ENCODE results near the gene LARP4B. TPM values are rescaled to one million over a fixed set of nuclear protein-coding genes. Genes with fewer than 3 reads are reported as not detected.

The LARP4B gene
- total RNA-seq, 1 experiment from 2014 or later = 24.3 TPM

DNA sequence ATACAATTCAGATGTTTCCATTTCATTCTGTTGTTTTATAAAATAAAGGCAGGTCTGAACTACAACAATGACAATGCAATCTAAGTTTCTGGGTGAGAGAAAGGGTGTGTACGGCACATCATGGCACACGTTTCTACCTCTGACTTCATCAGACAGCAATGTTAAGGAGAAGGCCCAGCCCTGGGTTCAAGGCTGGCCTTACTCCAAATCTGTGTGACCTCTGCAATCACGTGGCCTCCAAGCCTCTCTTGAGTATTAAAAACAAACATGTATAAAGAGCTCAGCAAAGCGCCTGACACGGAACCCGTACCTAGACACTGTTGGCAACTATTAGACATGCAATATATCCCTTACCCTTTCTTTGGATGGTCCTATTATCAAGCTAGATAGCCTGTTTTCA is 114.1 kb downstream of the LARP4B start:
- in situ Hi-C loops (cut with HindIII; ENCODE audit: low sequenced_read_pairs) = no loop called here
- DNase-seq (ENCODE audit: low spot score) = no peak

DNA sequence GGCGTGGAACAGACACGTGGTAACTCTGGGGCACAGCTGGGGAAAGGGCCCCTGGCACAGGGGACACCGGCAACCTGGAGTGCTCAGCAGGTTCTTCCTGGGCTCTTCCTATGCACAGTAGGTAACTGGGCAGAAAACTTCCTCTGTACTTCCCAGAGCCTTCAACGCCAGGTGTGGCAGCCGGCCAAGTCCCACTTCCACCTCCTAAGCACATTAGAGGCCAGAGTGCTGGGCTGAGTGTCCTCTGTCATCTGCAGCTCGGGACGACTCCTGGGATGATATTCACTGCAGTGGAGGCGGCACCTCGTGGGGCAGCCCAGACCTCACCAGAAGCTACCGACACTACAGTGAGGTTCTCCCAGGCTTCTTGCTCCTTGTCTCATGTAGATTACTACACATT is 114.5 kb downstream of the LARP4B start:
- DNase-seq (ENCODE audit: low spot score) = peak; percentile 19
- in situ Hi-C loops (cut with HindIII; ENCODE audit: low sequenced_read_pairs) = no loop called here

DNA sequence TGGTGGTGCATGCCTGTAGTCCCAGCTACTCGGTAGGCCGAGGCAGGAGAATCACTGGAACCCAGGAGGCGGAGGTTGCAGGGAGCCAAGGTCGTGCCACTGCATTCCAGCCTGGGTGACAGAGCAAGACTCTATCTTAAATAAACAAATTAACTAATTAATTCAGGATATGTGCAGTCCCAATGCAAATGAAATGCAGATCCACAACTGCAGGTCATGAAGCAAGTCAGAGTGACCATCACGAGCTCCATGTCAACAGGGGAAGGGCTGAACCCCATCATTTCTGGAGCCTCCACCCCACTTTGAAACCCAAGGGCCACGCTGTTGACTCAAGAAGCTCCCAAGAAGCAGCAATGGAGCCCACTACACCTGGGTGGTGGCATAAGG is 115.4 kb downstream of the LARP4B start:
- no peak for DNase-seq (ENCODE audit: low spot score)
- in situ Hi-C loops (cut with HindIII; ENCODE audit: low sequenced_read_pairs) = no loop called here

DNA sequence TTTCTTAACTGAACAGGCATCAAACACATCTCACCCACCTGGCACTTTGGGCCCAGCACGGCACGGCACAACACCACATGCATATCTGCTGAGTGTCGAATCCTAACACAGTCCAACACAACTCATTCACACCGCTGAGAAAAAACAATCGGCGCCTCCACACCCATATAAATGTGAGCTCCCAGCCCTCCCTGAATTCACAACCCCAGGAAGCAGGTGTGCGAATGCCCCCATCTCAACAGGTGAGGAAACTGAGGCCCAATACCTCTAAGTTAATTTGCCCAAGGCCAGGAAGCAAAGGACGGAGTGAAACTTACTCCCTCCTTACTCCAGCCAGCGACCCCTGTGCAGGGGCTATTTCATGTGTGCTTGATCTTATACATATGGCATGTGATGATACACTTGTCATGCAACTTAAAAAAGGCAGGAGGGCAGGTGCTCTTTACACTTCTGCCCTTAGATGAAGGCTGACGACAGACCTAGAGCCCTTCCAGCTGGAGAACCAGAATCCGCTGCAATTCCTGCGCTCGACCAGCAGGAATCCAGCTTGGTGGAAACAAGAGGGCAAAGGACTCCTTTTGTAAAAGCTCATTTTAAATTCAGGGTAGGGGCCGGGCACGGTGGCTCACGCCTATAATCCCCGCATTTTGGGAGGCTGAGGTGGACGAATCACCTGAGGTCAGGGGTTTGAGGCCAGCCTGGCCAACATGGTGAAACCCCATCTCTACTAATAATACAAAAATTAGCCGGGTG is 116.0 kb downstream of the LARP4B start:
- DNase-seq (ENCODE audit: low spot score) = no peak
- in situ Hi-C loops (cut with HindIII; ENCODE audit: low sequenced_read_pairs) = no loop called here

DNA sequence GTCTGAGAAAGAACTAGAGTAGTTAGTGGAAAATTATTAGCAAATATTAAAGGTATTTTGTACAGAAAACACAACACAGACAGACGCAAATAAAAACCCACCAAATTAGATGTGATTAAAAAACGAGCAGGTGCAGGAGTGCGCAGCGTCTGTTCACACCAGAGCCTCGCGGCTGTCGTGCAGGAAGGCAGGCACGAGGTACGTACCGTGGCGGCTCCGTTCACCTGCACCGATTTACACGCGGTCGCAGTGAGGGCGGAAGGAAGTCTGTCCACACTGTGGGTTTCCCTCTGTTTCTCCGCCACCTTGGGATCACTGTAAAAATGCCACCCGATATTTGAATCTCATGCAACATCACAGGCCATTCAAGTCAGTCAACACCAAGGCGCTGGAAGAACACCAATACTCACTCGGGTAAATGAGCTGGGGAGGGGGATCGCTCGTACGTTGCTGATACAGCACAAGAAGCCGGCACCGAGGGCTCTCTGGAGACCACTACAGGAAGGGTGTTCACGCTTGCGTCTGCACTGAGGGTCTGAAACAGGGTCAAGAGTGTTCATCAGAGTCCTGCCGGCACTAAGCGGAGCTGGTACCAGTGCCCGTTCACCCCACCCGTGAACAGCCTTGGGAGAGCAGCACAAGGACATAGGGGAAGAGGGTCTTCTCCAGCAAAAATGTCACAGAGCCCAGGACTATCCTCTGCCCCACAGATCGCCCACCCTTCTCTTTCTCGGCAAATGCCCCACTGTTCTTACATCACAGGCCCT is 116.8 kb downstream of the LARP4B start:
- no peak for DNase-seq (ENCODE audit: low spot score)
- in situ Hi-C loops (cut with HindIII; ENCODE audit: low sequenced_read_pairs) = no loop called here

DNA sequence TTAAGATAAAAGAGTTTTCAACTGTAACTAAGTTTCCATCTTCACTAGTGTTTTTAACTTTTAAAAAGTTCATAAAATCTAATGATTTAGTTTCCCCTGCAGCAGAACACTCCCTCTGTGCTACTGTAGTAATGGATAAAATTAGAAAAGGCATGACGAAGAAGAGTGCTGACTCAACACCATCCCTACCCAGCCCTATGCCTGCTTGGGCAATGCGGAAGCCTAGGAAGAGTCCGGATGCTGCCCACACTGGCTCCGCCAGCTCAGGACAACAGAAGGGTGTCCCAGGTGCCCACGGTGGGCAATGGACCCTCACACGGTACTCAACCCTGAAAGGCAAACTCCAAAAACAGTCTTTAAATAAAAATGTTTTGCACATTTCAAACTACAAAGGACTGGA is 118.2 kb downstream of the LARP4B start:
- in situ Hi-C loops (cut with HindIII; ENCODE audit: low sequenced_read_pairs) = no loop called here
- DNase-seq (ENCODE audit: low spot score) = no peak

DNA sequence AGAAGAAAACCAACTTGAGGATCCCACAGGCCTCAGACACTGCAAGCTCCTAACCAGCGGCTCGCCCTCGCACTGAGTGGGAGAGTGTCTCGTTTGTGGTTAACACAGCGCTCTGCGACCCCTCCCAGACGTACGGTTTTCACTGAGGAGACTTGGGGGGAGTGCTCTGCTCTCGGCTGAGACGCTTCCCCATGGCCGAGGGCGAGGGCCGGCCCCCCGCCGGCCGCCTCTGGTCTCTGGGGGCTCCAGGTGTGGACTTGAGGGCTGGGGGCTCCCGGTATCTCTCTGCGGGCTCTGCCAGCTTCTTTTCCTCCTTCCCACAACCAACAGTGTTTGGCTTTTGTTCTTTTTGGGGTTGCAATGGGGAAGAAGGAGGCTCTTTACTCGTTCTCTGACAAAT is 118.7 kb downstream of the LARP4B start:
- DNase-seq (ENCODE audit: low spot score) = no peak
- in situ Hi-C loops (cut with HindIII; ENCODE audit: low sequenced_read_pairs) = no loop called here

DNA sequence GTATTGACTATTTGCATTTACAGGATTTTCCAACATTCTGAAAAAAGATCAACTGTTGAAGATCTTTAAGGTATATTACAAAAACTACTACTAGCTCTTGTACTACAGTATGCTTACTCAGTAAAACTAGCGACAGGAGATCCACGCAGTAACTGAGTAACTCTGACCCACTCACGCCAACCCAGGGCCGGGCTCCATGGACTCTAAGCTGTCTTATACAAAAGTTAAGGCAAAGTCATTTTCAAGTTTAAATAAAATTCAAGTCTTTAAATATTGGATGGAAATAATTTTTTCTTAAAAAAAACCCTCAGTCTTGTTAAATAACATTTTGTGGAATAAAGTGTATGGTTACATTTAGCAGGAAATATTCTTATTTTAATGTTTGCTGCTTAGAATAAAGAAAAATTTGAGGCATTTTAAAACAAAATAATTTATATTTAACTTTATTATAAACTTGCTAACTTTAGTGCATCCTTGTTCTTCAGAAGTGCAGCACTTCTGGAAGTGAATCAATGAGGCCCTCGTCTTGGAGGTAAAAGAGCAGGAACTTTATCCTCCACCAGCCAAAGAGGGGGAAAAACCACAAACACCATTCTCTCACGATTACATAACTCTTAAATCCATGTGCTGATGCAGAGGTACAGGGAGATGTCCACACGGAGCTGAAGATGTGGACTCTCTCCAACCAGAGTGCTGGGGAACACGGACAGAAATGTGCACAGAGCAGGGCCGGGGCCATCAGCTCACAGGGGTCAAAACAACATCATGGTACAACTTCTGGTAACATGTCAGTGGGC is 119.9 kb downstream of the LARP4B start:
- in situ Hi-C loops (cut with HindIII; ENCODE audit: low sequenced_read_pairs) = no loop called here
- DNase-seq (ENCODE audit: low spot score) = no peak

DNA sequence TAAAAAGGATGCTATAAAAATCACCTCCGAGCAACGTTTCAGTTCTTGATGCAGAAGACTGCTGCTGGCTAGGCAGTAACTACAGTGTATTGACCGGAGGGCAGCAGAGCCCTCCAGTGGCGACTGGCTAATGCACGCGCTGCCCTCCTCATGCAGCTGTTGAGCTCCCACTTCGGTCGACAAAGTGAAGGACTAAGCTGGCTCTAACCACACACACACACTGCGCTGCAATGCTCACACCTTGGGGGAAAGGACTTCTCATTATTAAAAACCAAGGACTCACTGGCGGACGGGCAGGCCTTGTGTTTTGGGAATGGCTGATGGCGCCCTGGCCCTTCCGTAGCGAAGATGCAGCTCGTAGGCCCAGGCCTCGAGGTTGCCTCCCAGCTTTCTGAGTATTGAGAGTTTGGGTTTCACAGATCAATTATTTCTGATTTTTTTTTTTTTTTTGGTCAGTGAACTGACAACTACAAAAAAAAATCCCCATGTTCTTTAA is 121.1 kb downstream of the LARP4B start:
- in situ Hi-C loops (cut with HindIII; ENCODE audit: low sequenced_read_pairs) = no loop called here
- DNase-seq (ENCODE audit: low spot score) = no peak

DNA sequence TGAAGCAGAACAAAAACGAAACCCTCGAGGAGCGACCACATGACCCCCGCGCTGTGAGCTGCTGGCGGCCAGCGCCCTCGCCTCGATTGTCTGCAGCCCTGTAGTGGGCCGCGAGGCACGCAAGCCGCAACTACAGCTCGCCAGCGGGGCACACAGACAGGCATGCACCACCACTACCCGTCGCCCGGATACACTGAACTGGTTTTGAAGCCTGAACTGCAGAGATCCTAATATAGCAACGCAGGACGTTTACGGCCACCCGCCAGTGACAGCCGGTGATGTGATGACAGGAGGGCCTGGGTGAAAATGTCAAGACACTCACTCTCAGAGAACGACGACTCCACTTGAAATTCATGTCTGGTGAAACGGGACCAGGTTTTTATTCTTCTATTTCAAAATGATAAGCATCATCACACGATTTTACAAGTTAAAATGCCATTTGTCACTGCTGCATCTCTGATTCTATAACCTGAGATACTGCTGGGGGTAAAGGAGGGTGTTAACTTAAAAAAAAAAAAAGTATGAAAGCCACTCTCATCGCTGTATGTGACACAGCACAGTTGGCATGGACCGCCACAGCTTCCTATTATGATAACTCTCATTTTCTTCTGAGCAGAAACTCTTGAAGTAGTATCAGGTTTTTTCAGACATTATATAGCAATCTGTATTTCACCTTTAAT is 121.7 kb downstream of the LARP4B start:
- in situ Hi-C loops (cut with HindIII; ENCODE audit: low sequenced_read_pairs) = loop anchor here (10.0 kb wide), 1 partner anchor 55 kb away; no protein-coding TSS in a partner anchor
- no peak for DNase-seq (ENCODE audit: low spot score)

DNA sequence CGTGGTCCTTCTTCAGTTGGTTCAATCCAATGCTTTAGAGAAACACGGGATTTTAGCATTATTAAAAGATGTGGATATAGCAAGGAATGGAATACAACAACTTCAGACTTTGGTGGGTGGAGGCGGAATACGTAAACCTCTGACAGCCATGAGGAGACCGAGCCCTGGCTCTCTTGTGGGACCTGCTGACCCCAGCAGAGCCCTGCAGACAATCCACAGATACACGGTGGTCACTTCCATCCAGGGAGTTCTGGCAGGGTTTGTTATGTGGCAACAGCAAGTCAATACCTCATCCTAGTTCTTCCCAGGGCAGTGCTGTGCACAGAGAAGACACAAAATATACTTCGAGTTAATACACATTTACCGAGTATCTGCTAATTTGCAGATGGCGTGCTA is 123.5 kb downstream of the LARP4B start:
- in situ Hi-C loops (cut with HindIII; ENCODE audit: low sequenced_read_pairs) = loop anchor here (10.0 kb wide), 1 partner anchor 57 kb away; no protein-coding TSS in a partner anchor
- no peak for DNase-seq (ENCODE audit: low spot score)

DNA sequence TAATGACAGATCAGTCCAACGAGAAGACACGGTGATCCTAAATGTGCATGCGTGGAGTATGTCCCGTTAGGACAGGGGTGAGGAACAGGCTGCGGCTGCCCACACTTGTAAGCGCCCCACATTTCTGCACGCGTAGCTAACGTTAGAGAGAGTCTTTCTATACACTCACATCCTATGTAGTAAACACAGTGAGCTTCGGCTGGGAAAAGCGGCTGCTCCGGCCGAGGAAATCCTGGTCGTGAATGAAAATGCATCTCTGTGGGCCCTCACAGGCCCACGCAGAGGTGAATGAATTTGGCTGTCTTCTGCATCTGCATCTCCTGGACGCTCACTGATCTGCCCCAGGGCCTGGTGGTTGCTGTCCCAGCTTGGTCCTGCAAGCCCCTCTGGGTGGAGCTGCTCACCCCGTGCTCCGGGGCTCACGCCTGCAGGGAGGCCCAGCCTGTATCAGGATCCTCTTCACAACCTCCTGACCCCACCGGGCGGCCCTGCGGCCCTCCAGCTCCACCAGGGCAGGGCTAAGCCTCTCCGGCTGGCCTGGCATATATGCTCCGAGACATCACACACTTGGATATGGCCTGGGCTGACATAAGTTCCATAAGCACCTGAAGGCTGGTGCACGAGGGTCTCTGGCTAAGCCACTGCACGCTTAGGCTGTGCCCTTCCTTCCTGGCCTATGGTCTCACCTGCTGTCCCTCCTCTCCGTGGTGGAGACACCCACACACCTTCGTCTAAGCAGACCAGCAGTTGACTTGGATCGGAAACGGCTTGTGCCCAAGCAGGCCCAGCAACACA is 124.1 kb downstream of the LARP4B start:
- DNase-seq (ENCODE audit: low spot score) = no peak
- in situ Hi-C loops (cut with HindIII; ENCODE audit: low sequenced_read_pairs) = loop anchor here (10.0 kb wide), 1 partner anchor 57 kb away; no protein-coding TSS in a partner anchor

DNA sequence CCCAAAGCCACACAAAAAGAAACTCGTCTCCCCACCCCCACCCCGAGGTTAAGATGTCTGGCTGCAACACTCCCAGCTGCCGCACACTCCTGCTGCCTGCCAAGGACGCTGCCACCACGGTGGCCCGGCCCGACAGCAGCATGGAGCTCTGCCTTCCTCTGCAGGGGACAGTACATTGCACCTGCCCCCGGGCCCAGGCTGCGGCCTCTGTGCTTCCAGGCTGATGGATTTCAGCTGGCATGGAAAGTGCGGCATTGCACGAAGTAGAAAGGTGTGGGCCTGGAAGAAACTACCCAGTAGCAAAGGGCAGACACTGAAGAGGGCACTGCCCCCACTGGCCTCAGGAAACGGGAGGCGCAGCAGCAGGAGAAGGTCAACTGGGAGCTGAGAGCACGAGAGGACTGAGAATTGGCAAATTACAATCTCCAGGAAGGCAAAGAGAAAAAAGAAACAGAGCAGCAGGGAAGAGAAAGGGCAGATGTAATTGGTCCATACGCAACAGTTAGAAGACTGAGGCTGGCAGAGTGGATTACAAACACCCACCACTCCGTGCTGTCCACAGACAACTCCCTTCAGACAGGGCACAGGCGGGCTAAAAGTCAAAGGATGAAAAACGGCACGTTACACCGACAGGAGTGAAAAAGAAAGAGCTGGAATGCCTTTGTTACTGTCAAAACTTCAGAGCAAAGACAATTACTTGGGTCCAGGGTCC is 124.9 kb downstream of the LARP4B start:
- in situ Hi-C loops (cut with HindIII; ENCODE audit: low sequenced_read_pairs) = loop anchor here (10.0 kb wide), 1 partner anchor 58 kb away; no protein-coding TSS in a partner anchor
- no peak for DNase-seq (ENCODE audit: low spot score)

DNA sequence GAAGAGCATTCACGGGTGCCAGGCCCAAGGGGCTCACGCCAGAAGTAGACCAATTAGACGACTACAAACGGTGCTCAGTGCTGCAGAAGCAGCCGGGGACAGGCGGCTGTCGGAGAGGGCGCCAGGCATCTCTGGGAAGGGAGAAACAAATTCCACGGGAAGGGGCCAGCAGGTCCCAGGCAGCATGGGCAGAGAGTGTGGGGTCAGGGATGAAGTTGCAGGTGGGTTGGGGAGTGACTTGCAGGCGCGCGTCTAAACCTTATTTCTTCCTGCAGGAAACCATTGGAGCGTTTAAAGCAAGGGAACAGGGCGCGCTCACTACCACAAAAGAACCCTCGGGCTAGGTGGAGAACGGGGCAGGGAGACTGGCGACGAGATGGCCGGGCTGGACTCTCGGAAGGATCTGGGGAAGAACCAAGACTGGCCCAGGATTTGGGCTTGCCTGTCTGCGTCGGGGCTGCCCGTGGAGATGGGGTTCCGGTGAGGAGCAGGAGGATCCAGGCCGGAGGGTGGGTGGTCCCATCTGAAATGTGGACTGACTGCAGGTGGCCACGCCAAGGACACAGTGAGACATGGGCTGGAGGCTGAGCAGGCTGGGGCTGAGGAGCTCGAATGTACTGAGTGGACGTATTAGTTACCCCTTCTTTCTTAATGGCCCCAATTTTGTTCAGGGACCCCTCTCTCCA is 125.7 kb downstream of the LARP4B start:
- in situ Hi-C loops (cut with HindIII; ENCODE audit: low sequenced_read_pairs) = loop anchor here (10.0 kb wide), 1 partner anchor 59 kb away; no protein-coding TSS in a partner anchor
- no peak for DNase-seq (ENCODE audit: low spot score)

DNA sequence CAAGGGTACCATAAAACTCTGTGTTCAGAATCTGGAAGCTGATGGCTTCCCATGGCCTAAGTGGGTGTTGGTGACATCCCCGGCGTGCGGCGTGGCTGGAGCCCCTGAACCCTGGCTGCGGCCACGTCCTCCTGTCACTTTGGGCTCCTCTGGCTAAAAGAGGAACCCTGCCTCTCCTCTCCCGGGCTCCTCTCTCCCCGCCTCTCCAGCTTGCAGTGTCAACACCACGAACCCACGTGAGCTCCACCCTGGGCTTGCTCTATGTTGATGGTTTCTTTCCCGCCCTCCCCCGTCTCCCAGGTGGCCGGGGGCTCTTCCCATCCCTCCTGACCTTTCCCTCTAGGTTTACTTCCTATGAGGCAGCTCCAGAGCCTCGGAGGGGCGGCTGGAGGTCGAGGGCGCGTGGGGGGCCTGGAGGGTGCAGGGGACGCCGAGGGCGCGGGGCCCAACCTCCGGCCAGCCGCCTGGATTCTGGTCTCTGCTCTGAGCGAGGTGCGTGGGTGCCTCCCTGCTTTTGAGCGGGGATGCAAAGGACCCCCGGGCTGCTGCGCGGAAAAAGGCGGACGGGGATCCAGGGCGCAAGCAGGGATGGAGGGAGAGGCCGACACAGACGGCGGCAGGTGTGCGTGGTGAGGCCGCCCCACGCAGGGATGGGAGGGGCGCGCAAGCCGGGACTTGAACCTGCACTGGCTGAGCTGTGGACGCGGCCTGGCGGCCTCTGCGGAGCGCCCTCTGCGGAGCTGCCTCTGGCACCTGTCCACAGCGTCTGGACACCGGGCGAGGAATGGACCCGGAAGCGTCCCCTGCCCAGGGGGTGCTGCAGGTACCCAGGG is 126.5 kb downstream of the LARP4B start:
- in situ Hi-C loops (cut with HindIII; ENCODE audit: low sequenced_read_pairs) = loop anchor here (10.0 kb wide), 1 partner anchor 60 kb away; no protein-coding TSS in a partner anchor
- DNase-seq (ENCODE audit: low spot score) = no peak

DNA sequence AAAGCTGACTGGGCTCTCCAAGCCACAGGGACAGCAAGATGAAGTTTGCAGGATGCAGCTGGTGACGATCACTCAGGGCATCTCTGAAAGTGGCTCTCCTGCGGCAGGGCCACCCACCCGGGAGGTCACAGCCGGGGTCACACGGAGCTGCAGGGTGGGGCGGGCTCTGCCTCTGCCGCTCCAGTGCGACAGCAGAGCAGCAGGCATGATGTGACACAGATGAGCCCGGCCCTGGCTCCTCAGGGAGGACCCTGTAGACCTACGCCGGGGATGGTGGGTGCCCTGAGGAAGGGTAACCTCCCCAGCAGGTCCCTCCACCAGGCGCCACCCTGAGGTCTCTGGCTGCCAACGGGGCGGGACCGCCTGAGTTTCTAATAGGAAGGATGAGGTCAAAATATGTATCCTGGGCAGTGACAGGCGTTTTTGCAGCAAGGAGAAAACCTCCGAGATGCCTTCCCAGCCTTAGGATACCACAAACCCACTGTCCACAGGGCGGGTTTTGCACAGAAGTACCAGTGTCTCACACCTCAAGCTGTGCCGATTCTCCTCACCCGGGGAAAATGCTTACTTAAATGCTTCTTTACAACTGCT is 127.2 kb downstream of the LARP4B start:
- in situ Hi-C loops (cut with HindIII; ENCODE audit: low sequenced_read_pairs) = loop anchor here (10.0 kb wide), 1 partner anchor 61 kb away; no protein-coding TSS in a partner anchor
- no peak for DNase-seq (ENCODE audit: low spot score)

All from G401 (cell line).